Measurements from ENCODE around the gene ADCY1. TPM values are rescaled to one million over a fixed set of nuclear protein-coding genes. Genes with fewer than 3 reads are reported as not detected.

ADCY1 gene
- total RNA-seq, 1 donor from 2014 or later = 5.5 TPM

DNA sequence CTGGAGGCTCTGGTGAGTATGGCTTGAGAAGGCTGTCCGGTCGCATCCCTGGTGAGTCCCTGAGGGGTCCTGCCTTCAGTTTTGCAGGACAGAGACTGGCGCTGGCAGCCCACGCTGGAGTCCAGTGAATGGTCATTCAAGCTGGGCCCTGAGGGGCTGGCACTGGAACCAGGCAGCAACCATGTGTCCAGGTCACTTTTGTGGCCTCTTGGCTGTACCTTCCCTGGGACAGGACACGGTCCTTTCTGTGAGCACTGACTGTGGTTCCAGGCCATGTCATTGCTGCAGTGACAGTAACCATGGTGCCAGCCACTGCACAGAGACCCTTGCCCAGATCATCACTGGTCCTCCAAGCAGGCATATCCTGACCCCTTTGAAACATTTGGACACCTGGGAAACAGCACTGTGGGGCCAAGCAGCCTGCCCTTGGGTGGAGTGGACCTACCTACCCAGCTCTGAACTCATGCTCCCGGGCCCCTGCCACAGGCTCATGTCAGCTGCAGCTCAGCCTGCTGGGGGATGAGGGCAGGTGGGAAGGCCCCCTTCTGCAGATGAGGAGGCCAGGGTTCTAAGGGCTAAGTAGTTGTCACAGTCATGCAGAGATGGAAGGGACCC lies 72.1 kb downstream of the ADCY1 start:
- peak; percentile 39 for DNase-seq (ENCODE audit: low spot score)
- intact Hi-C loops (cut with DNase I) = no loop called here
- ATAC-seq = no peak

DNA sequence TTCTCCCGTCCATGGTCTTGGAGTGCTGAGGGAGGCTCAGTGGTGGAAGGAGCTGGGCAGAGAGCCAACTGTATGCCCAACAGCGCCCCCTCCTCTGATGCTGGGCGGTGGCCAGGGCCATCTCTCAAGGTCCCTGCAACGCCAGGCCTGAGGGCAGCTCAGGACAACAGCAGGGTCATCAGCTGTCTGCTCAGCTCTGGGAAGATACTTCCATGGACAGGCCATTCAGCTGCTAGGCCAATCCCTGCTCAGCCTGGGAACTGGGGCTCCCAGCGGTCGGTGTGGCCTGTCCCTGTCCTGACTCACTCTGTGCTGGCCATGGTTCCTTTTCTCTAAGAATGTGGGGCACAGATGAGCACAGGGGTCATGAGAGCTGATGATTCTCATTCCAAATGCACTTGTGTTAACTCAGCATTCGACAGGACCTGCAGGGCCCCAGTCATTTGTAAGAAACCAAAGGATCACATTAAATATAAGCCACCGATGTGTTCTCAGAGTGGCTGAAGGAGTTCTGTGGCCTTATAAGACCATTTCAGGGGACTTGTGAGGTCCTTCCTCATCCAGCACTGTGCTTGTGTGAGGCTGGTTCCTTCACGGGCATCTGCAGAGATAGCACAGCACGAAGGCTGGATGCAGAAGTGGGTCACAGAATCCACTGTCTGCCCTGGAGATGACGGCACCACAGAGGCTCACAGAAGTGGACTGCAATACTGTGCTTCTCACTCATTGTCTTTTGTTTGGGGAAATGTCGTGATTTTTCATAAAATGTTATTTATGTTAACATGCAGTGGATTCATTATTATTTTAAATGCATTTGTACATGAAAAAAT lies 73.0 kb downstream of the ADCY1 start:
- ATAC-seq (peak; percentile 14), DNase-seq (ENCODE audit: low spot score) (no peak)
- intact Hi-C loops (cut with DNase I) = no loop called here

DNA sequence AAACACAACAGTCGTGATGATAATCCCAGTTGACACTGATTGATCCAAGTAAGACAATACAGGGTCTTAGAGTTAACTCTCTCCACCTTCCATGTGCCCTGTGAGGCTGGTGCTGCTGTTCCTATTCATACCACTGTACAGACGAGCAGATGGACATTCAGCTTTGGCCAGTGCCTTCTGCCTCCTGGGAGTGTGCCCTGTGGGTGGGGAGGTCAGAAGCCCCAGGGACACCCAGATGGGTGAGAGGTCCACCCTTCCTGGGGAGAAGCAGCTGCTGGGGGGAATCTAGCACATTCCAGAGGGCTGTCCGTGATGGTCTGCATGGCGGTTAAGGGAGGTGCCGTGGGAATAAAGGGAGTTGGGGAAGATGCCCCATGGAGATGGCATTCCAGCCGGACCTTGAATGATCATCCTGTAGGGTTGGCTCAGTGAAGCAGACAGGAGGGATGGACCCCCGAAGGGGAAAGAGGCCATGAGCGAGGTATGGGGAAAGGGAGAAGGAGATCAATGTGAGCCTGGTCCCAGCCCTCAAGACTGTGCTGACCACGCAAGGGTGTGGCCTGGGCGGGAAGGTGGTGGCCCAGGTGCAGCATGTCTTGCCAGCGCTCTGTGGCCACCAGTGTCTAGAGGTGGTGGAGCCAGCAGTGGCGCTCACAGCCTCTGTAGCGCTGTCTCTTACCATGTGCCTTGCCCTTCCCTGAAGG lies 74.0 kb downstream of the ADCY1 start:
- no peak for ATAC-seq
- no peak for DNase-seq (ENCODE audit: low spot score)
- intact Hi-C loops (cut with DNase I) = no loop called here

DNA sequence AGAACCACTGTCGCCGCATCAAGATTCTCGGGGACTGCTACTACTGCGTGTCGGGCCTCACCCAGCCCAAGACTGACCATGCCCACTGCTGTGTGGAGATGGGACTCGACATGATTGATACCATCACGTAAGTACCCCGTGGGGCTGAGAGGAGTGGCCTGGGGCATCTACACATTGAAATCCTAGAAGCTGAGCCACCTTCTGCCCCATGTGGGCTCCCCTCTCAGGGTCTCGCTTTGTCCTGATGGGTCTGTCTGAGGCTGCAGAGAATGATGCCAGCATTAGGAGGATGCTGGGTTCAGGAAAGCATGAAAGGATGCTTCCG lies 74.5 kb downstream of the ADCY1 start:
- intact Hi-C loops (cut with DNase I) = no loop called here
- ATAC-seq = no peak

DNA sequence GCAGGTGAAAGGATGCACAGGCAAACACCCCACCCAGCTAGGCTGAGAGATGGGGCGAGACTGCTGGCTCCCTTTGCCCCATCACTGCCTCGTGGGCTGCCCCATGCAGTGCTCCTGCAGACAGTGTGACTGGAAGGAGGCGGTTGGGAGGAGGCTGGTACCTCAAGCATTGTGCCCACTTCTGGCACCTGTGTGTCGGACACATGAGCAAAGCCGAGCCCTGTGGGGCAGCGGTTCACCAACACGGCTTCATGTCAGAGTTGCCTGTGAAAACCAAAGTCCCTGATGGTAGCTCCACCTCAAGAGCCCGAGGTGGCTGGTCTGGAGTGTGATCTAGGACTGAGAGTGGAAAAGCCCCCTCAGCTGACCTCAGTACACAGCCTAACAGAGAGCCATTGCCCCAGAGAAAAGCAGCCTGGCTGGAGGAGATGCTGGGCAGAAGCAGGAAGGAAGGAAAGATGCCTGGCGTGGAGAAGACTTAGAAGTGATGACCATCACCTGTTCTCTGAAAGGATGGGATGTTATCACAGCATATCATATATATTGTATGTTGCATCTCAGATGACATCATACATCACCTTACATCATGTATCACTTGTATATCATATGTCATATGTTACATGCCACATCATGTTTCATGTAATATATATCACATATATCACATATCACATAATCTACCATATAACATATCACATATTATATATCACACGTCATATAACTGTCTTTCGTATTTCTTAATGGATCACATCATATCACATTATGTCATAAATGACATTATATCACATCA lies 75.6 kb downstream of the ADCY1 start:
- intact Hi-C loops (cut with DNase I) = no loop called here
- ATAC-seq (no peak), DNase-seq (ENCODE audit: low spot score) (peak; percentile 35)

More for the DNA sequence above, 74.5 kb downstream of the ADCY1 start:
- DNase-seq (ENCODE audit: low spot score) = peak; percentile 30

DNA sequence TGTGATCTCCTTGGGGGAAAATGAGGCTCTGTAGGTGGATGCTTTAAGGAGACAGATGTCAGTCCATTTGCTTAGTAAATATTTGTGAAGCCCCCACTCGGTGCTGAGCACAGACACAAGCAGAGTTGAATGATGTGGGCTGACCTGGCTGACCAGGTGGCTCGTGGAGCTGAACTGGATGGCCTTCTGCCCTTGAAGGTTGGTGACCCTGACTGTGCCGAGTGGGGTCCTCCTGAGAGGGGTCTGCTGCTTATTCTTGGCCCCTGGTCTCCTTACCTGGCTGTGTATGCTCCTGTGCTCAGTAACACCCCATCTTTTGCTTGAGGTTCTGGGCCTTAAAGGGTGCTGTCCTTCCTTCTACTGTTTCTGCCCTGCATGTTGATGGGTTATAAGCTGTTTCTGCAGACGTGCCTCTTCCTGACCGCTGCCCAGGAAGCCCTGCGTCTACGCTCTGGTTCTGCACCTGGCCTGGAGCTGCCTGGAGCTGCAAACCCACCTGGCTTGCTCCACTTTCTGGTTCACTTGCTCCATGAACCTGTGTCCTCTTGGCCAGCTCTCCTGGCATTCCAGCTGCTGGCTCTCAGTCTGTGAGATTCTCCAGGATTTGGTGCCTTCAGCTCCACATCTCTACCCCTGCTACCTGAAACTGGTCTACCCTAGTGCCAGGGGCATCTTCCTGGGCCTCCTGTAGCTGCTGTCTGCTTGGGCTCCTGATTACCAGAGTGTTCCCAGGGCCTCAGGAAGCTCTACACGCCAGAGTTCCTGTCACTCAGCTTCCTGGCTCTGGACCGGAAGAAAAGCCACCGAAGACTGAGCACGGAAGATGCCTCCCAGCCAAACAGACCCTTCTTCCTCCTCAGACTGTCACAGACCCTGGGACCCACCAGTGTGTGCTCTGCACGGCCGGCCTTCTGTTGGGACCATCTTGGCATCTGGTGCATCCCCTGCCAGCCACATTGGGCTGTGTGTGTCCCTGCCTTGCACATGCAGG lies 76.5 kb downstream of the ADCY1 start:
- DNase-seq (ENCODE audit: low spot score) (peak; percentile 48), ATAC-seq (no peak)
- intact Hi-C loops (cut with DNase I) = no loop called here

DNA sequence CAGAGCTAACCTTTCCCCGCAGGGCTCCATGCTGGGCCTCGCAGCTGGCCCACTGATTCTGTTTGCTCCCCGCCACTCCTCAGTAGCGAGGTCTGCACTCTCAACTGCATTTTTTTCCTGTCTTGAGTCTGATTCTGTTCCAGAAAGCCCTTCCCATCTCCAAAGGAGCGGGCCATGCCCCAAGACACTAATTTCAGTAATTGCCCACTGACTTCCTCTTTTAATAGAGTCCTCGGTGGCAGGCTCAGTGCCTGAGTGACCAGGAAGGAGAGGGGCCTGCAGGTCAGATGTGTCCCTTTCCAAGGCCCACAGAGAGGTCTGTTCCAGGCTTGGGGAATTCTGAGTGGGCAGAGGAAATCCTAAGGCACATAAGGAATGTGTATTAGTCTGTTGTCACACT lies 77.4 kb downstream of the ADCY1 start:
- DNase-seq (ENCODE audit: low spot score) (no peak), ATAC-seq (no peak)
- intact Hi-C loops (cut with DNase I) = no loop called here

DNA sequence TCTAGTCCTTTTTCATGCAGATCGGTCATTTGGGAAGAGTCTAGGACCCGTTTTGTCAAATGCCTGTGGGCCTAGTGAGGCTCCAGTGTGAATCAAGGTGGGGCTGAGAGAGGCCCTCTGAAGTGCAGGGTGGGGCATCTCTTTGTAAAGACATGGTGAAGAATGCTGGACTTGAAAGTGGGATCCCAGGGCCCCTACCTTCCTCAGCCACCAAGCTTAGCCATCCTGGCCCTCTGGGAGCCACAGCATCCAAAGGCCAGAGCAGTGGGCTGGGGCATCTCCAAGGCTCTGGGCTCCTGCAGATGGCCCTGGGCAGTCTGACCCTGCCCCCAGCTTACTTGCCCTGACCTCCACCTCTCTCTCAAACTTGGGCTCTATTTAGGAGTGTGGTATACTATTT lies 78.5 kb downstream of the ADCY1 start:
- ATAC-seq (no peak), DNase-seq (ENCODE audit: low spot score) (peak; percentile 32)
- intact Hi-C loops (cut with DNase I) = no loop called here

DNA sequence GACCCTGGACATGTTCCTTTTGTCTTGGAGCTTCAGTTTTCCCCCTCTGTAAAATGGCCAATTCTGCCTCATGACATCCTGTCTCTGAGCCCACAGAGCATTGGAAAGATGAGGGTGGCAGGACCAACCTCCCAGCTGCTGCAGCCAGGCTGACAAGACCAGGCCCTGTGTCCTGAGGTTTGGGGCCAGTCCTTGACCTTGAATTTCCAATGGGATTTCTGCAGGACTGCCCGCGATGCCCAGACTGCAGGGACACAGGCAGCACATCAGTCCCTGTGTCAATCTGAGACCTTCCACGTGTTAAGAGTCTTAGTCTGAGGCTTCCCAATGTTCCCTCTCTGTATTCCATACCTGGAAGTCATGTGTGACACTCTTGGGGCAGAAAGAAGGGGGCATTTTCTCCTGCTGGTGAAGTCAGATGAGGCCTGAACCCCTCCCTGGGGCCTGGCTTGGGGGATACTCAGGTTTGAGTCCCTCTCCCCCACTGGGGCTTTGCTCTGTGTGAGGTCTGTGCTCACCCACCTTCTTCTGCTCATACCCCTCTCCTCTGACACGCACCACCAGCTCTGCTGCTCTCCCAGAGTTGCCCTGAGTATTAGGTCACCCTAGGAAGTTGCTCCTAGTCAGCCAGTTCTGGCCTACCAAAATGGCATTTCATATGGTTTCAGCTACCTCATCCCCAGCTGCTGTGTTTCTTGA lies 79.2 kb downstream of the ADCY1 start:
- intact Hi-C loops (cut with DNase I) = no loop called here
- ATAC-seq = no peak

DNA sequence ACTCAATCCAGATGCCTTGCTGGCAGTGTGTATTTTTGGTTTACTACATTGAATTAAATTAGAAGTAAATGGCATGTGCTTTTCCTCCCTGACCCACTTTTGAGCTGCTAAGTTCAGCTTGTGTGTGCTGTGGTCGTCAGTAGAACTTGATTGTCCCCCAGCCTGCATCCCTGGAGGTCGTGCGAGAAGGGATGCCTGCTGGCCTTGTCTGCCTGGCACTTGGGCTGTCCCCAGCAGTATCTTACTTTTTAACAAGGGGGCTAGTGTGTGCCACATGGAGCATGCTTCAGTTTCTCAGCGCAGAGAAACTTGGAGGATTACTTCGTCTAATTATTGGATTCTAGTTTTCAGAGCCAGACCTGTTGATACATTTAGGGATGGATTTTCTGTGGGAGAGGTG lies 80.2 kb downstream of the ADCY1 start:
- ATAC-seq (no peak), DNase-seq (ENCODE audit: low spot score) (no peak)
- intact Hi-C loops (cut with DNase I) = no loop called here

More for the DNA sequence above, 79.2 kb downstream of the ADCY1 start:
- no peak for DNase-seq (ENCODE audit: low spot score)

DNA sequence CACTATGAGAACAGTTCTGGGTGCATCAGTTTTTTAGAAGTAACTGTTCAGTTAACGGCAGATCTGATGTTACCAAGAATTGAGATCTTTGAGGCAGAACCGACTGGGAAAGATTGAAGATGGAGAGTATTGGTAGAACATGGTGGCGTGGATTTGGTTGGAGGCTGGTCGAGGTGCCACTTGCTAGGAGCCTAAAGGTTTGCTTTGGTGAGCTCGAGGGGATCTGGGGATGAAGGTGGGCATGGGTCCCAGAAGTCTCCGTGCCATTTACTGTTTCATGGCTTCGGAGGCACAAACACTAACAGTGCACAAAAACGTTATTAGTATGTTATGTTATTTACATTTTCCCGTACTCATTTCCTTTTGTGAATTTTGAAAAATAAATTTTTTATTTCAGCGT lies 81.4 kb downstream of the ADCY1 start:
- intact Hi-C loops (cut with DNase I) = no loop called here
- DNase-seq (ENCODE audit: low spot score) (no peak), ATAC-seq (no peak)

DNA sequence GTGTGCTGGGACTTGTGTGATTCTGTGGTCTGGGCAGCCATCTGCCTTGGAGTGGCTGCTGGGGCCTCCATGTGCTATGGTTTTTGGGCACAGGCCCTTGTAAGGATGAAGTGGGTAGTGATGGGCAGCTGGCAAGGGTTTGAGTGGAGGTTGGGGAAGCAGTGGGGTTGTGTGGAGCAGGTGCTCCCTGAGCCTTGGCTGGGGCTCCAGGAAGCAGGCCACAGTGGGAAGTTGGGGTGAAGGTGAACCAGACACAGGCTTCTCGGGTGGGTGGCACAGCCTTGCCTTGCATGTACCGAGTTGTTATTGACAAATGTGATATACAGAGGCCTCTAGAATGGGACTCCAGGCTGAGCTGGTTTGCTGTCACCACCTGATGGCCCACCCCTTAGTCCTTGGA lies 82.3 kb downstream of the ADCY1 start:
- DNase-seq (ENCODE audit: low spot score) (no peak), ATAC-seq (no peak)
- intact Hi-C loops (cut with DNase I) = no loop called here

DNA sequence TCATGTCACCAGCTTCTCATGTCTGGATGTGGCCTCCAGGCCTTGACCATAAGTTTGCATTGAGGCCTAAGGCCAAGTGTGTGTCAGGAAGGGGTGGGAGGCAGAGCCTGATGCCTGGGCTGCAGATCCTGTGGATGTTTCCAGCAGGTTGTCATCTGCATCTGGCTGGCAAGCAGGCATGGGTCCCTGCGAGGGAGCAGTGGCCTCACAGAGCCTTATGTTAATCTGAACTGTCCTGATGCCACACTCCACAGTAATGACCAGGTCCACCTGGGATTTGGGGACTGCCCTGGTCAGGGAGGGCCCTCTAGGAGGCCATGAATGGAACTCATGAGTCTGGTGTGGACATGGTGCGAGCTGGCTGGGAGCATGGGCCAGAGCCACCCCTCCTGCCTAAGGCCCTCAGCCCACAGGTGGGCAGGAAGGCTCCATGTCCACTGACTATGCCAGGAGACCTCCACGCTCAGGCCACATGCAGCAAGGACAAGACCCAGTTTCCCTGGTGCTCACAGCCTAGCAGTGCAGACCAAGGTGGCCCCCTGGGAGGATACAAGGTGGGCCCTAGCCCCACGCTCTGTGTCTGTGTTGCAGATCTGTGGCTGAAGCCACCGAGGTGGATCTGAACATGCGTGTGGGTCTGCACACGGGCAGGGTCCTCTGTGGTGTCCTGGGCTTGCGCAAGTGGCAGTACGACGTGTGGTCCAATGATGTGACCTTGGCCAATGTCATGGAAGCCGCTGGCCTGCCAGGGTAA lies 83.1 kb downstream of the ADCY1 start:
- intact Hi-C loops (cut with DNase I) = no loop called here
- ATAC-seq (no peak), DNase-seq (ENCODE audit: low spot score) (no peak)

DNA sequence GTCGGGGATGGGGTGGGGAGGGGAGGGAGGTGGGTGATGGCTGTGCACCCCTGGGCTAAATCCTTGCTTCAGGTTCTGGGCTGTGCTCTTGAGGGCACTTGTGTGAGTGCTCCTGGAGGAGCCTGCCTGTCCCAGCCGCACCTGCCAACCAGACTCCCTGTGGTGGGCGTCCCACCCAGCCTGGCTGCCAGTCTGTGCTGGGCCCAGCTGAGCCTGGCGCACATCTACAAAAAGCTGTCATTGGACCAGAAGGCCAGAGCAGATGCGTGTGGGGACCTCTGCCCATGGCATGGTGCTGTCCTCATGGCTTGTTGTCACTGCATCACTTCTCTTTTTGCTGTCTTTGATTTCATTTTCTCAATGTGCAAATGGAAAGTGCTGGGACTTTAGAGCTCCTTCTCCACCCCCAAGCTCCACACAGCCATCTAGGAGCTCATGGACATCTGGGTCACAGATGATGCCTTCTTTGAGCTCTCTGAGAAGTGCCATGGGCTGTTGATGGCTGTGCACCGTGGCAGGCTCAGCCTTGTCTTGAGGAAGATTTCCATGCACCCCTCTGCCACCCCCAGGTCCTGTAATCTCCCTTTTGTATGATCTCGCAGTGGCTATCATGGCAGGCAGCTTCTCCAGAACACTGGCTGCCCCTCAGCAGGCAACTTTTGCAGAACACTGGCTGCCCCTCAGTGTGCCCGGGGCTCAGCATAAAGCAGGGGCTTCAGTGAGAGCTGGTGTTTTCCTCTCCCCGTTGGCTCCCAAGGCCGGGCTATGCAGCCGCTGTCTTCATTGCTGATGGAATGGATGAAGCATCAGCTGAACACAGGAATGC lies 83.9 kb downstream of the ADCY1 start:
- intact Hi-C loops (cut with DNase I) = no loop called here
- no peak for DNase-seq (ENCODE audit: low spot score)
- no peak for ATAC-seq

DNA sequence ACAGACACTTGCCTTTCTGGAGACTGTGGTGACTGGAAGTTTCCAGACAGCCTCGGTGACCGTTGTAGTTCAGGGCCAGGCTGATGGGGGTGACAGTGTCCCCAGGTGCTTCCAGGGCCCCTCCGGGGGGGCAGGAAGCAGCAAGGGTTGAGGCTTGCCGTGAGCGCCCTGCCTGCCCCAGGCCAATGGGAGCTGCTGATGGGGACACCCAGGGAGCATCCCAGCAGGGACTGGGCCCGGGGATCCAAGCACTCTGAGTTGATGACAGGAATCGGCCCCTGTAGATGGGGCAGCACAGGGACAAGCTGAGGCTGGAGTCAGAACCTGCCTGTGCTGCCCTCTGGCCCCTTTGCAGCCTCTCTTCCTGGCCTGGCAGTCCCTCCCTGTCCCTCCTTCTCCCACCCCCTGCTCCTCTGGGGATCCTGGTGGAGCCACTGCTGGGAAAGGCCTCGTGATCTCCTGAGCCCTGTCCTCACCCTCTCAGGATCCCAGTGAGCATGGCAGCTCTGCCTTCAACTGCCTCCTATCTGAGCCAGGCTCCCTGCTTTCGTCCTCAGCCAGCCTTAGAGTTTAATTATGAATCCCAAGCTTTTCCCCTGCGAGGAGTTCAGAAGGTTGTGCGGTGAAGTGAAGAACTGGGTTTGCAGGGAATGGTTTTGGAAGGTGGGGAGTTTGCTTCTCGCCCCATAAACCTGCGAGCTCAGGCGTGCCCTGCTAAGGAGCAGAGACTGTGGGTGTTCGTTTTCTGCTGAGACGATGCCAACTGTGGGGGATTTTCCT lies 84.7 kb downstream of the ADCY1 start:
- intact Hi-C loops (cut with DNase I) = no loop called here

More for the DNA sequence above, 84.7 kb downstream of the ADCY1 start:
- DNase-seq (ENCODE audit: low spot score) (no peak), ATAC-seq (no peak)
